Colonic mucosa (tissue), 4 donors: ENCODE measurements around the gene DNAJA4. TPM values are rescaled to one million over a fixed set of nuclear protein-coding genes. Genes with fewer than 3 reads are reported as not detected.

Experiments
- DNase-seq: peaks from one replicate; pipeline ENCODE4 v3.0.0-alpha.2; 2020
- H3K27ac ChIP-seq: fragments of 200-600 bp; one replicate; pipeline ENCODE4 v1.8.0; 2021
- H3K27me3 ChIP-seq: fragments of 200-600 bp; one replicate; pipeline ENCODE4 v1.8.0; 2021
- H3K36me3 ChIP-seq: fragments of 200-600 bp; one replicate; pipeline ENCODE4 v1.8.0; 2021
- H3K4me1 ChIP-seq: fragments of 200-600 bp; one replicate; pipeline ENCODE4 v1.8.0; 2021; ENCODE audit warnings: mild to moderate bottlenecking
- H3K4me3 ChIP-seq: fragments of 200-600 bp; one replicate; pipeline ENCODE4 v1.8.0; 2021
- H3K9ac ChIP-seq, 2 donors: one replicate each; pipeline ENCODE4 v1.7.0; 2013; ENCODE audit warnings: control low read depth in 2 of 2, low read depth in 2 of 2, low read length in 2 of 2
- H3K9me3 ChIP-seq: fragments of 200-600 bp; one replicate; pipeline ENCODE4 v1.8.0; 2021
- CTCF ChIP-seq: fragments of 200-600 bp; IDR thresholded peaks from one replicate; pipeline ENCODE4 v1.8.0; 2022; ENCODE audit warnings: antibody characterized with exemption, mild to moderate bottlenecking
- intact Hi-C: fragments of 100-400 bp; cut with DNase I; formaldehyde crosslinking; loops from one replicate; pipeline ENCODE4 v1.14.1; 2022
- total RNA-seq, 2 donors: library from RNA; stranded (reverse); fragmentation: NEBNext Ultra II Directional in 1 of 2; extraction: Animal tissue kit (Norgen Biotek cat#: 25700) in 1 of 2; gene quantifications; one replicate each; pipeline ENCODE4 v1.2.1, GENCODE V29; 2021
- donor health status: healthy.
- donor health status: DM: no; HTN: no; CAD: no.
- donor health status: DM: no; HTN: no; CAD: no.

Gene DNAJA4
- total RNA-seq, 2 donors from 2014 or later = 42.6 to 54.5 TPM

GRCh38 chr15:78308422-78309032 is 44.2 kb downstream of the DNAJA4 start:
- TF ChIP-seq CTCF = peak; percentile 91
- Histone ChIP-seq H3K27ac (no peak overlapping the region), H3K4me3 (no peak overlapping the region), H3K9ac (peak overlapping the region in 1 of 2 donors; percentile 26), H3K36me3 (no peaks in the 10 kb centered on the region), H3K4me1 (no peaks in the 10 kb centered on the region), H3K27me3 (no peaks in the 10 kb centered on the region), H3K9me3 (no peaks in the 10 kb centered on the region)
- intact Hi-C loops = loop anchor here (5.0 kb wide), 1 partner anchor 174 kb away; no protein-coding TSS in a partner anchor
- DNase-seq = peak; percentile 75

- Histone ChIP-seq H3K9me3 (no peaks in the 10 kb centered on the region), H3K27me3 (no peaks in the 10 kb centered on the region), H3K4me3 (no peak overlapping the region), H3K9ac (no peak overlapping the region), H3K27ac (no peak overlapping the region), H3K4me1 (no peaks in the 10 kb centered on the region), H3K36me3 (no peaks in the 10 kb centered on the region)
- TF ChIP-seq CTCF = no peak
- intact Hi-C loops = loop anchor here (5.0 kb wide), 1 partner anchor 111 kb away; no protein-coding TSS in a partner anchor
- DNase-seq = no peak
Measured at GRCh38 chr15:78311292-78311691, 46.9 kb downstream of the DNAJA4 start.

- DNase-seq = no peak
- intact Hi-C loops = loop anchor here (5.0 kb wide), 1 partner anchor 110 kb away; no protein-coding TSS in a partner anchor
Measured at GRCh38 chr15:78312536-78312935, 48.2 kb downstream of the DNAJA4 start.

GRCh38 chr15:78312957-78313356 is 48.6 kb downstream of the DNAJA4 start:
- intact Hi-C loops = loop anchor here (5.0 kb wide), 1 partner anchor 109 kb away; no protein-coding TSS in a partner anchor

More at GRCh38 chr15:78312536-78312935, 48.2 kb downstream of the DNAJA4 start:
- Histone ChIP-seq H3K9ac (no peak overlapping the region), H3K27me3 (no peaks in the 10 kb centered on the region), H3K27ac (no peak overlapping the region), H3K9me3 (no peaks in the 10 kb centered on the region), H3K4me3 (no peak overlapping the region), H3K4me1 (no peaks in the 10 kb centered on the region), H3K36me3 (no peaks in the 10 kb centered on the region)
- TF ChIP-seq CTCF = no peak

GRCh38 chr15:78313383-78313782 is 49.0 kb downstream of the DNAJA4 start:
- Histone ChIP-seq H3K27me3 (no peaks in the 10 kb centered on the region), H3K9ac (no peak overlapping the region), H3K9me3 (no peaks in the 10 kb centered on the region), H3K4me3 (no peak overlapping the region), H3K27ac (no peak overlapping the region), H3K4me1 (no peaks in the 10 kb centered on the region), H3K36me3 (no peaks in the 10 kb centered on the region)
- no peak for TF ChIP-seq CTCF
- DNase-seq = no peak
- intact Hi-C loops = loop anchor here (5.0 kb wide), 1 partner anchor 109 kb away; no protein-coding TSS in a partner anchor

More at GRCh38 chr15:78312957-78313356, 48.6 kb downstream of the DNAJA4 start:
- no peaks in the 10 kb centered on the region for H3K9me3 ChIP-seq
- H3K36me3 ChIP-seq = no peaks in the 10 kb centered on the region
- H3K4me1 ChIP-seq = no peaks in the 10 kb centered on the region
- H3K9ac ChIP-seq = no peak overlapping the region
- no peak for DNase-seq
- no peak overlapping the region for H3K4me3 ChIP-seq
- H3K27me3 ChIP-seq = no peaks in the 10 kb centered on the region
- no peak overlapping the region for H3K27ac ChIP-seq
- TF ChIP-seq CTCF = no peak
